DMS 273 (cell line): ENCODE data around the gene ZSCAN23.
"Not testable (repeated sequence)": the region's sequence is repeated elsewhere in the genome, so short reads cannot be mapped to it uniquely, and the experiment has no call there.

Experiments
- DNase-seq: peaks from one replicate; lab custom pipeline; 2025; ENCODE audit not compliant: unreplicated experiment; lab: John Stamatoyannopoulos, UW

The ZSCAN23 gene

DNA sequence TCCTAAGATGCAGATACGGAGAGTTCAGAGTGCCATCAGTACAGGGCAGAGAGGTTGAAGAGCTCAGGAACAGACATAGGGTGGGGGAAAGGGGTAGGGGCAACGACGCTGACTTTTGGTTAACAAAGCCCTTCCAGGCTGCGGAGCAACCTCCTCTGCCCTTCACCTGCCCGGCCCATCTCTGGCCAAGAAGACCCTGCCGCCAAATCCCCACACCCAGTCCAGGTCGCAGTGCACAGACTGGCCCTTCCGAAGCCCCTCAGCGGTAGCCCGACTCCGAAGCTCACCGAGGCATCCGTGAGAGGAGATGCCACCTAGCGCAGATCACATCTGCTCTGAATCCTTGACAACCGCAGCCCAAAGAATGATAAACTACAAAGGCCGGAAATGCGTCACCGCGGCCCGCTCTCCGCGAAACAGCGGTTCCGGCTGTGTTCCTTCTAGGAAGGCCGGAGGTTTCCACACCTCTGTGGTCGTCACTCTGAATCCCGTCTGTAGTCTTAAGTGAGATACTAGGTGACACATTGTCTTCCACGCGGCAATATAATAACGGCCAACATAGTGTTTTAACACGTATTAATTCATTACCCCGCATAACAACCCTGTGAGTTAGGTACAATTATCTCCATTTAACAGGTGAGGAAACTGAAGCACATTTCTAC lies at the start of gene ZSCAN23:
ZSCAN23 (minus strand) TSS at position 380 of the 662 bp plus-strand sequence. CDS start 7,225 bp downstream, outside the sequence.
- peak; percentile 94 for DNase-seq

DNA sequence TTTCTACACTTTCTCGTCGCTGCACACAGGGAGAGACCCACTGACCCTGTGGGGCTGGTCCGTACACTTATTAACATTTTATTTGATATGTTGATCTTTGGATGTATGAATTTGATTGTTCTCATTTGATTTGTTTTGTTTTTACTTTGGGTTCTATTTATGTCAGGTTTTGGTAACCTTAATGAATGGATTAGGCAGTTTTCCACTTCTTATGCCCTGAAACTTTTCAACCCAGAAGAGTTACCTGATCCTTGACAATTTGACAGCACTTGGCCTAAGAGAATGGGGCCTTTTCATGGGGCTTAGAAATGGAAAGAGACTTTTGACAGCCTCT lies 48.7 kb upstream of the ZSCAN23 start:
- DNase-seq: no peak

- peak; percentile 70 for DNase-seq
These were observed 47.1 kb upstream of the ZSCAN23 start for GRCh38 chr6:28490205-28490890.

GRCh38 chr6:28489366-28490204 lies 46.3 kb upstream of the ZSCAN23 start:
- DNase-seq: peak; percentile 90

DNA sequence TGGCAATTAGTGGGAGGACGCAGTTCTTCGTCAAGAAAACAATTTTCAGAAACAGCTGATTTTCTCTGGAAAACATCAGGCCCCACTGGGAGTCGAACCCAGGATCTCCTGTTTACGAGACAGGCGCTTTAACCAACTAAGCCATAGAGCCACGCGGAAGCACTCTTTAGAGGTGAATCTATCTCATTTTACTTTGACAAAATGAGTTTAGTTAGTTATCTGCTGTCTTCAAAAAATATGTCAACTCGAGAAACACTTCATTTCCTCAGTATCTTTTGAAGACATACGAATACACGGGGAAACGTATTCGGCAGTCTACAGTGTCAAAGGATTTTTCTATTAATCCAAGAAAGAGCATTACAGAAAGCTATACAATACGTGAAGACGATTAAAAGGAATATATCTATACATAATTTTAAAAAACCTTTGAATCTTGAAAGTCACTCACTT lies 45.6 kb upstream of the ZSCAN23 start:
- peak; percentile 92 for DNase-seq

DNA sequence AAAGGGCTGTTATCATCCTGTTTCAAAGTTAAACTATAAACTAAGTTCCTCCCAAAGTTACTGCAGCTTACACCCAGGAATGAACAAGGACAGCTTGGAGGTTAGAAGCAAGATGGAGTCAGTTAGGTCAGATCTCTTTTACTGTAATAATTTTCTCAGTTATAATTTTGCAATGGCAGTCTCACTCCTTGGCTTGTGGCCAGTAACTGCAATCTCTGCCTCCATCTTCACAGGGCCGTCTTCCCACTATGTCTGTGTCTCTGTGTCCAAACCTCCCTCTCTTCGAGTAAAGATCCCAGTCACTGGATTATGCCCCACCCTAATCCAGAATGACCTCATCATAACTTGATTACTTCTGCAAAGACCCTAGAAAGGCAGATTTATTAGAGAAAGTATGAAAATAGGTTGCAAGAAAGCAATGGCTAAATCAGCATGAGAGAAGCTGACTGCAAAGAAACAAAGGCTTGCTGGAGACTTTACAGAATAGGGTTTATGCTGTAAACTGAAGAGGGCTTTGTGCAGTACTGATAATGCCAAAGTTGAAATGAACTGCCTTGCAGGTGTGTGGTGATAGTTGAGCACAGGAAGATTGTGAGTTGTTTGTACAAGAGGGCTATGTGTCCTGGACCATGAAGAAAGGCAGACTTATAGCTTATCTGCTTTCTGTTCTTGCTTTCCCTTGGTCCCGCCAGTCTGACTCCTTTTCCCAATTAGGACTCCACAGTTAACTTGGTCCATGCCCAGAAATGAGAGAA lies 43.9 kb upstream of the ZSCAN23 start:
- peak; percentile 6 for DNase-seq

GRCh38 chr6:28486533-28486932 lies 43.2 kb upstream of the ZSCAN23 start:
- DNase-seq: no peak

GRCh38 chr6:28485482-28485881 lies 42.2 kb upstream of the ZSCAN23 start:
- no peak for DNase-seq

DNA sequence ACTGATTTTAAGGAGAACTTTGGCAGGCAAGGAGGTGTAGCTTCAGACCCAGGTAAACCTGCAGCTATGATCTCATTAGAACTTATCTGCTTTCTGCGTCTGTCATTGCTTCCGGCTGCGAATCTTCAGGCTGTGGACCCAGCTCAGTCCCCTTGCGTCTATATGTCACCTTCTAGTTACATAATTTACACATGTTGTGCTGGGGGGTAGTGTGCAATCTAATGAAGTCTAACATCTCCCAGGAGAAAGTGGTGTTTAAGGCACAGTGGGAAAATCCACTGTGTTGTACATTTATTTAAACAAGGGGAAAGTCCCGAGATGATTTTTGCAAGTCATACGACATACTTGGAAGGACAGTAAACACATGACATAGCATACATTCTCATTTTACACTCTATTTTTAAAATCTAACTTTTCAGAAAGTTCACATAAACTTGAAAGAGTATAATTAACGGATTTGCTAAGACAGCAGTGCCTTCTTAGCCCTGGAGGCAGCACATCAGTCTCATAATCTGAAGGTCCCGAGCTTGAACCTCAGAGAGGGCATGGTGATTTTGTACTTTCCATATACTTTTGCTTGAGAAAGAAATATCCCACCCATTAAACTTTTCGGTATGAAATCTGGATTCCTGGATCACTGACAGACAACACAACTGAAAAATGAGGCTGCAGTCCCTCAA lies 37.1 kb upstream of the ZSCAN23 start:
- no peak for DNase-seq

- peak; percentile 50 for DNase-seq
These were observed 35.2 kb upstream of the ZSCAN23 start for GRCh38 chr6:28478518-28478917.

DNA sequence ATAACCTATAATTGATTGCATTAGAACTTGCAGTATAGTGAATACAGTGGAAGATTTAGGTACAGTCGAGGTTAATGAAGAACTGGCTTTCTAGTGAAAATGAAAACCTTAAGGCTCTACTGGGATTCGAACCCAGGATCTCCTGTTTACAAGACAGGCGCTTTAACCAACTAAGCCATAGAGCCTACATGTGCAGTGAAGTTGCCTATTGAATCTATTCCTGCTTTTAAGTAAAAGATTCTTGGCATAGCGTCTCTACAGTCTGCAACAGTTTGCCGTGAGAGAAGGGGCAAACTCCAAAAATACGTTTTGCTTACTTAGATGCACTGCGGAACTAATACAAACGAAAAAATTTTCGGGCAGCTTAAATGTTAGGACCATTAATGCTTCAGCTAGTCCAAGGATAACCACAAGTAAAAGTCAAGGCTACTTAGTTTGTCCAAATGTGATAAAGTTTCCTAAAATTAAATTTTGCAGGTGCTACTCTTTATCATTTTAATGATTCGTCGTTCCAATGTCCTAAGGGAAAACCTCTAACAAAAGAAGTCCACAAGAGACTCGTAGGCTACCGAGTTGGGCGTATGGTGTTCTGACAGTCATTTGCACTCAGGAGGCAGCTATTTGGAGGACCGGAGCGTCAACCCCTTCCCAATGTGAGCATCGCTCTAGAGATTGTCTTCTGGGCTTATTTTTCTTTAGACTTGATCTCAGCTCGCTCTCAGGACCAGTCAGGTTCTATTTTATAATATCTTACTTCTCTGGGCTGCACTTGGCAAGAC lies 31.3 kb upstream of the ZSCAN23 start:
- DNase-seq: peak; percentile 93

DNA sequence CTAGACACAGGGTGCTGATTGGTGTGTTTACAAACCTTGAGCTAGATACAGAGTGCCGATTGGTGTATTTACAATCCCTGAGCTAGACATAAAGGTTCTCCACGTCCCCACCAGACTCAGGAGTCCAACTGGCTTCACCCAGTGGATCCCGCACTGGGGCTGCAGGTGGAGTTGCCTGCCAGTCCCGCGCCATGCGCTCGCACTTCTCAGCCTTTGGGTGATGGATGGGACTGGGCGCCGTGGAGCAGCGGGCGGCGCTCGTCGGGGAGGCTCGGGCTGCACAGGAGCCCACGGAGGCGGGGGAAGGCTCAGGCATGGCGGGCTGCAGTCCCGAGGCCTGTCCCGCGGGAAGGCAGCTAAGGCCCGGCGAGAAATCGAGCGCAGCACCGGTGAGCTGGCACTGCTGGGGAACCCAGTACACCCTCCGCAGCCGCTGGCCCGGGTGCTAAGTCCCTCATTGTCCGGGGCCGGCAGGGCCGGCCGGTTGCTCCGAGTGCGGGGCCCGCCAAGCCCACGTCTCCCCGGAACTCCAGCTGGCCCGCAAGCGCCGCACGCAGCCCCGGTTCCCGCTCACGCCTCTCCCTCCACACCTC lies 26.0 kb upstream of the ZSCAN23 start:
- DNase-seq: not testable (repeated sequence)

GRCh38 chr6:28468056-28468455 lies 24.8 kb upstream of the ZSCAN23 start:
- DNase-seq: no peak

- DNase-seq: no peak
These were observed 19.1 kb upstream of the ZSCAN23 start for GRCh38 chr6:28462401-28462800.

- no peak for DNase-seq
These were observed 15.3 kb upstream of the ZSCAN23 start for GRCh38 chr6:28458568-28458967.

GRCh38 chr6:28449056-28449455 lies 5.8 kb upstream of the ZSCAN23 start:
- DNase-seq: no peak

DNA sequence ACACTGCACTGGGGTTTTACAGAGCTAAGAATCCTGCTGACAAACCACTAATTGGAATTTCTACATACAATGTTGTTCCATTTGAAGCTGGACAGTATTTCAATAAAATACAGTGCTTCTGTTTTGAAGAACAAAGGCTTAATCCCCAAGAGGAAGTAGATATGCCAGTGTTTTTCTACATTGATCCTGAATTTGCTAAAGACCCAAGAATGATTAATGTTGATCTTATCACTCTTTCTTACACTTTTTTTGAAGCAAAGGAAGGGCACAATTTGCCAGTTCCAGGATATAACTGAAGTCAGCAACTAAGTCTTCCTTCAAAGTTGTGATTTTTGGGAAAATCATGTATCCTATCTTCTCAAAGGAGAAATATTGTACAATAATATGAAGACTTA lies 4.2 kb upstream of the ZSCAN23 start:
- DNase-seq: not testable (repeated sequence)

DNA sequence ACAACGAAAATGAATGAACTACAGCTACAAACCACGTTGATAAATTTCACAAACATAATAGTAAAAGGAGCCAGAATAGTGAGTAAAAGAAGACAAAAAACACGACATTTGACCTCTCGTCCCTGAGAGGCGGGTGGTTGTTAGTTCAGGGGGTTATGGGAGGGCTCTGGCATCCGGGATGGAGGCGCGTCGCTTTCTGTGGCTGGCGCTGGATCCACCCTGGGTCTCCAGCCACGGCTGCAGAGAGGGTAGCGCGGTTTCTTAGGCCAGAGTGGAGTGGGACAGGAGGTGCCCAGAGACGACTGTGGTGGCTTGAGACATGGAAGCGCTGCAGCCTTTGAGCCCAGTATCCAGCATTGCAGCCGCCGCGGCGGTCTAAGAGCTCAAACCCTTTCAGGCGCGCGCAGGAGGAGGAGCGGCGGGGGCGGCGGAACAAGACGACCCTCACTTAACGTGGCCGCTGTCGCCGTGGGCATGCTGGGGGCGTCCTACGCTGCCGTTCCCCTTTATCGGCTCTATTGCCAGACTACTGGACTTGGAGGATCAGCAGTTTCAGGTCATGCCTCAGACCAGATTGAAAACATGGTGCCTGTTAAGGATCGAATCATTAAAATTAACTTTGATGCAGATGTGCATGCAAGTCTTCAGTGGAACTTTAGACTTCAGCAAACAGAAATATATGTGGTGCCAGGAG lies 3.7 kb upstream of the ZSCAN23 start:
- DNase-seq: peak; percentile 18

- not testable (repeated sequence) for DNase-seq
These were observed 1.5 kb upstream of the ZSCAN23 start for GRCh38 chr6:28444759-28445158.
